Fibroblast of gingiva (primary cell): ENCODE results near the gene STARD6.
"Not testable (repeated sequence)": the region's sequence is repeated elsewhere in the genome, so short reads cannot be mapped to it uniquely, and the experiment has no call there.

Source experiments
- DNase-seq: peaks from one replicate; pipeline ENCODE4 v3.0.0-alpha.2; 2011; ENCODE audit warnings: low read depth

STARD6 gene

DNA sequence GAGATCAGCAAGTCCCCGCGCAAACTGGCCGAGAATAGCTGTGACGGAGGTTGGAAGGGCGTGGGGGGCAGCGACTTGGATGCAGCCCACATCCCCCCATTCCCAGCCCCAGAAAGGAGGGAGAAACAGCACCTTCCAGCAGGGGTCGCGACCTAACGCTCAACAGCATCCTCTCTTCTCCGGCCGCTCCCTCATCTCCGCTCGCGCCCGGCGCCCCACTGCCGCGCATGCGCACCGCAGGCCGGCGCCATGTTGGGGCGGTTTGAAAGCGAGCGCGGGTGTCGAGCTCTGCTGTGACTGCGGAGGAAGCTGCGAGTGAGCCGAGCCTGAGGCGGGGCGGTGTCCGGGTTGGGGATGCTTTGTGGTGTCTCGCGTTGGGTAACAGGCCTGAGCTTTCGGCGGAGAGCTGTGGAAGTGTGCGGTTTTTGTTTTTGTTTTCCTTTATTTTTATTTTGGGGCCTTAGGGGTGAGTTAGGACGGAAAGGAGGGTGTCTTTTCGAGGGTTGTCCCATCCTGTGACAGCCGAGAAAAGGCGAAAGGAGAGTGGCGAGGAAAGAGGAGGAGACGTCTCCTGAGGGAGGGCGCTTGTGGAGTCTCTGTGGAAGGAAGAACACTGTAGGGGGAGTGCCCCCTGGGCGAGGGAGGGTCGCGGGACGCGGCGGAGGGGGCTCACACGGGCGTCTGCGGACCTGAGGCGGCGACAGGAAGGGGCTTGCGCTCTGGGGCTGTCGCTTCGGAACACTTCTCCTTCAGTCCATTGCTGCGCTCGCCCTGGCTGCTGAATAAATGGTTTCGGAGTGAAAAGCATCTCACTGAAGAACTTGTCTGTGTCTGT lies at the start of gene STARD6, which contains the start of gene C18orf54:
Gene STARD6 (minus strand): TSS at position 199 of the 835 bp plus-strand sequence. CDS start 3,285 bp downstream, outside the sequence.
Gene C18orf54 (plus strand): TSS at position 247 of the 835 bp plus-strand sequence. CDS start 2,667 bp downstream, outside the sequence.
- DNase-seq, result peak; percentile 89

DNA sequence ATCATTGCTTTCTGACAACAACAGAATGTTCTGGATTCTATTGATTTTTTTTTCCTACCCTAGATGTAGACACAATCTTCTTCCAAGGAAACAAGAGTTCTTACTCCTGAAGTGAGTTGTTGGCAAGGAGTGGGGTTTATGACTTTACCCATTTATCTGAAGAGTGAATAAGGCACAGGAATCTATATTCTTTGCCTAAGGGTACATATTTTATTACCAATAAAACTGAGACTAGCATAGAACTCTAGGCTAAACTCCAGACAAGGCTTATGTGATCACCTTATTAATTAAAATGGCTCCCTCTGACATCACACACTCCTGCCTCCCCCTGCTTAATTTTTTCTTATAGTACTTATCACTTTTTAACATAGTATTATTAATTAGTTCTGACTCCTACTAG lies 47.6 kb upstream of the STARD6 start:
- DNase-seq, result no peak

- no peak for DNase-seq
Measured at GRCh38 chr18:54396760-54397159, 39.1 kb upstream of the STARD6 start.

DNA sequence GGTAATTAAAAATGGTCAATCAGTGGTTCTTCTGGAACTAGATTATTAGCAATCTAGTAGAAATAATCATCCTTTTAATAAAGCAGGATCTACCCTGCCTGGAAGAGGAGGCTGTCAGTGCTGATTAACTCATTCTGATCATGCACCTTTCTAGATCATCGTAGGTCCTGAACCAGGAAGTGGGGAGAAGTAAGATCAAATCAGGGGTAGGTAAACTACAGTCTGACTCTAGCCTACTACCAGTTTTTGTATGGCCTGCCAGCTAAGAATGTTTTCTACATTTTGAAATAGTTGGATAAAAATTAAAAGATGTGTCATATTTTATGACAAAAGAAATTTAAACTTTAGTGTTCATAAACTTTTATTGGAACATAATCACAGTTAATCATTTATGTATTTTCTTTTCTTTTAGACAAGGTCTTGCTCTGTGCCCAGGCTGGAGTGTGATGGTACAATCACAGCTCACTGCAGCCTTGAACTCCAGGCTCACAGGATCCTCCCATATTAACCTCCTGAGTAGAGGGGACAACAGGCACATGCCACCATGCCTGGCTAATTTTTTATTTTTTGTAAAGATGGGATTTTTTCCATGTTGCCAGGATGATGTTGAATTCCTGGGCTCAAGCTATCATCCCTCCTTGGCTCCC lies 36.1 kb upstream of the STARD6 start:
- no peak for DNase-seq

DNA sequence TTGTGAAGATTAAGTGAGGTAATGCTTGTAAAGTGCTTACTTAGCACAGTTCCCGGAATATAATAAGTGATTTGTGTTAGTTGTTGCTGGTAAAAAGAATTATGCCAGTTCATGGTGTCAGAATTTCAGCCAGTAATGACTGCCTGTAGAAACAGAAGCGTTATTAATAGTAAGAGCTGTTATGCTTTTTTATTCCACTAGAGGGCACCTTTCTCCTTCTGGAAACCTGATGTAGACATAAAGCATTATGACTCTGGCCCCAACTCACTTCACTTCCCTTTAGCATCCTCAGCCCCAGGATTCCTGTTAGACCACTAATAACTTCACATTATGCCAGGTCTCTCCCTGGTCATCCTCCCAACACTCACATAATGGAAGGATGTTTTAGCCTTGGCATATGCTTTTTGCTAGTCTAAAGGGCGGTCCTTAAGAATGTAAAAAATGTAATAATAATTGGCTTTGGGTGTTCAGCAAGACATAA lies 34.9 kb upstream of the STARD6 start:
- peak; percentile 44 for DNase-seq

DNA sequence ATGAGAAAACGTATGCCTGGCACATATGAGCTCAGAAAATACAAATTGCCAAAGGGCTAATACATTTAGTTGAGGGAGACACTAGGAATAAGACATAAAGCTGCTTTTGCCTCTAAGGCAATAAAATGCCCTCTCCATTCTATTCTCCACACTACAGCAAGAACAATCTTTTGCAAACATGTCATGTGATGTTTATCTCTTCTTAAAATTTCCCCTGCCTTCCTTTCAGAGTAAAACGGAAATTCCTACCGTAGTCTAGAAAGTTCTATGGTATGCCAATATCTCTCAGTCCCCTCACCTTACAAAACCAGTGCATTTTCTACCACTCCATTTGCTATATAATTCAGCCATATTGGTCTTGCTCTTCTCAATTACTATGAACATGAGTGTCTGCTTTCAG lies 33.2 kb upstream of the STARD6 start:
- DNase-seq, result no peak

- DNase-seq, result no peak
Measured at GRCh38 chr18:54389143-54389505, 31.5 kb upstream of the STARD6 start.

DNA sequence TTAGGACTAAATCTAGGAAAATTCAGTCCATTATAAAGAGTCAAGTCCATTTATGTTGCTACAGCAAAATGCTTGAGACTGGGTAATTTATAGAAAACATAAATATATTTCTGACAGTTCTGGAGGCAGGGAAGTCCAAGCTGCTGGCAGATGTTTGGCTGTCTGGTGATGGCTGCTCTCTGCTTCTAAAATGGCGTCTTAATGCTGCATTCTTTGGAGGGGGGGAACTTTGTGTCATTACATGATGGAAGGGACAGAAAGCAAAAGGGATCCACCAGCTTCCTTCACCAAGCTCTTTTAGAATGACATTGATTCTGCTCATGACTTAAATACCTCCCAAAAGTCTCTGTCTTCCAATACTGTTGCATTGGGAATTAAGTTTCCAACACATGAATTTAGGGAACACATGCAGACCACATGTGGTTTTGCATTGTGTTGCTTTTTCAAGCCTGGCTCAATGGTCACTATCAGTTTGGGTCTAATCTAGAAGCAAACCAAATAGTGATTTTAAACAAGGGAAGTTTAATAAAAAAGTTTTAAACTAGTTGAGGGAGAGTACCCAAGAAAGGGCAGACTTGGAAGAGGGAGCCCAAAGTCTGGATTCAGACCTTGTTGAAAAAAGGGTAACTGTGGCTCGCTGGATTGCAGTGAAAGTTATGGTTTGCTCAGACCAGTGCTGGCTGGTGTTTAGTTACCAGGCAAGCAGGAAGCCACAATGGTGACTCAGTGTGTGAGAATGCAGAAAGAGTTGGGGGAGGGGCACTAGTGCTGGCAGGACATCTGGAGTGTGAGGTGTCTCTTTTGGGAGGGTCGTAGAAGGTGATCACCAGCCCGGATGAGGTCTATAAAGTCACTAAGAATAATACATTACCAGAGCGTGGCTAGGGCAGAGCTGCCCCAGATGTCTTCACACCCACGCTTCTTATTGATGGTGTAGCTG lies 30.8 kb upstream of the STARD6 start:
- peak; percentile 70 for DNase-seq

GRCh38 chr18:54387631-54388030 lies 30.0 kb upstream of the STARD6 start:
- DNase-seq, result no peak

GRCh38 chr18:54386800-54387495 lies 29.3 kb upstream of the STARD6 start:
- not testable (repeated sequence) for DNase-seq

GRCh38 chr18:54386043-54386442 lies 28.4 kb upstream of the STARD6 start:
- no peak for DNase-seq

DNA sequence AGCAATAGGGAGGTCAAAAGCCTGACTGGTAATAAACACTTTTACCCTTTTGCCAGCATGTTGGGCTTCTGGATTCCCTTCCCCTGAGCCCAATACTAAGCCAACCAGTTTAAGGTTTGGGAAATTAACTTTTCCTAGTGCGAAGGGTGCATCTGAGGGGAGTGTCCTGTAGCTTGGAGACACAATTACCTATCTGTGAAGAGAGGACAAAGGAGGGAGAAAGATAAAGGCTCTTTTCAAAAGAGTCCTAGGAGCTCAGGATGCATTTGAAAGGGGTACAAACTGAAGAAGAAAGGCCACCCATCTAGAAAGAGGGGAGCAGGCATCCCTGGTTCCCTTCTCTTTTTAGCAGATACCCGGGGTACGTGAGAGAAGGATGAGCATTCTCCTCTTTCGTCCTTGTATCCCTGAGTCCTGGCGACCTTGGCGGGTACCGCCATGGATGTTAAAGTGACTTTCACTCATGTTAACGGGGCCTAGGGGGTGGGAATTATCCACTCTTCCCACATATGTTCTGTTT lies 25.1 kb upstream of the STARD6 start:
- DNase-seq, result no peak

GRCh38 chr18:54382076-54382475 lies 24.4 kb upstream of the STARD6 start:
- no peak for DNase-seq

DNA sequence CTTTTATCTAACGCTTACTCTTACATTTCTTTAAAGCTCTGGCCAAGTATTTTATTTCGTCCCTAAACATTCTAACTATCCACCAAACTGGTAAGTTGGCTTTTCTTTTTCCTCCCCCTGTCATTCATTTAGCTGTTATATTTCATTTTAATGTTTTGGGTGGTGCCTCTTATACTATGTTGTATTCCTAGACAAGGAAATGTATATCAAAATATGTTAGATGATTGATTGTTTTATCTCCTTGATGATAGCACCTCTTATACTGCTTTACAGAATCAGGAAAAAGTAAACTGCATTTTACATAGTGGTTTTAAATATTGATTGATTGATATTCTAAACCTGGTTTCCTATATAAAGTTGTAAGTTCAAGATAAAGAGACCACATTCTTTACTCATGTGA lies 24.0 kb upstream of the STARD6 start:
- DNase-seq, result no peak

GRCh38 chr18:54378057-54378456 lies 20.4 kb upstream of the STARD6 start:
- no peak for DNase-seq

DNA sequence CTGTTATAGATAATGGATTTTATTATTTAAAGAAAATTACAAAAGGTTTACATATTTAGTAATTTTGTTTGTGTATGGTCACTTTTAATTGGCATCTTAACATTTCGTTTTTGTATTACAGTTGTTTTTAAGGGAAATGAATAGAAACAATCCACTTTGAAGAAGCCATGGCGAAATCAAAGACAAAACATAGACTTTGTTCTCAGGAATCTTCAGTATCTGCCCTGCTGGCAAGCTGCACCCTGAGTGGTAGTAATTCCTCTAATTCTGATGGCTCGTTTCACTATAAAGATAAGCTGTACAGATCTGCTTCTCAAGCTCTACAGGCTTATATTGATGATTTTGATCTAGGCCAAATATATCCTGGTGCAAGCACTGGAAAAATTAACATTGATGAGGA lies 2.7 kb upstream of the STARD6 start:
- no peak for DNase-seq

- no peak for DNase-seq
Measured at GRCh38 chr18:54359233-54359632, 1.6 kb upstream of the STARD6 start.

- DNase-seq, result peak; percentile 15
Measured at GRCh38 chr18:54358495-54359040, 910 bp upstream of the STARD6 start.

- DNase-seq, result no peak
Measured at GRCh38 chr18:54357082-54357659, 487 bp downstream of the STARD6 start.

GRCh38 chr18:54351186-54351585 lies 6.5 kb downstream of the STARD6 start:
- no peak for DNase-seq

- no peak for DNase-seq
Measured at GRCh38 chr18:54338230-54338629, 19.4 kb downstream of the STARD6 start.
